Neural cell (in vitro differentiated cells): ENCODE data around the gene HMCN2. TPM values are rescaled to one million over a fixed set of nuclear protein-coding genes. Genes with fewer than 3 reads are reported as not detected.

Experiments
- H2AFZ ChIP-seq: fragments of 200-600, 300-800 bp; sonication (generic), shearing (Covaris generic); 2 replicates; pipeline ENCODE4 v1.6.0; 2014; ENCODE audit warnings: low read depth, mild to moderate bottlenecking, antibody characterized with exemption, low read length, moderate library complexity
- H3F3A ChIP-seq: fragments of 200-600 bp; shearing (Covaris generic); 2 replicates; pipeline ENCODE4 v1.6.1; 2016; ENCODE audit warnings: mild to moderate bottlenecking, moderate library complexity, mixed read lengths, antibody characterized with exemption, low read length; ENCODE audit not compliant: insufficient read depth, poor library complexity, severe bottlenecking
- H3K27ac ChIP-seq: fragments of 200-600, 300-800 bp; sonication (generic), shearing (Covaris generic); 2 replicates; pipeline ENCODE4 v1.5.1; 2014; ENCODE audit warnings: mild to moderate bottlenecking, low read length, moderate library complexity
- H3K27me3 ChIP-seq: fragments of 300-800, 200-600 bp; sonication (generic), shearing (Covaris generic); 2 replicates; pipeline ENCODE4 v1.6.0; 2014; ENCODE audit warnings: mild to moderate bottlenecking, low read depth, low read length, moderate library complexity; ENCODE audit not compliant: insufficient read depth
- H3K36me3 ChIP-seq: fragments of 300-800, 200-600 bp; sonication (generic), shearing (Covaris generic); 2 replicates; pipeline ENCODE4 v1.5.1; 2014; ENCODE audit warnings: mild to moderate bottlenecking, antibody characterized with exemption, low read length, moderate library complexity; ENCODE audit not compliant: insufficient read depth
- H3K4me2 ChIP-seq: fragments of 300-800, 200-600 bp; sonication (generic), shearing (Covaris generic); 2 replicates; pipeline ENCODE4 v1.6.0; 2014; ENCODE audit warnings: mild to moderate bottlenecking, low read length
- H3K4me3 ChIP-seq: fragments of 300-800, 200-600 bp; sonication (generic), shearing (Covaris generic); 2 replicates; pipeline ENCODE4 v1.5.1; 2014; ENCODE audit warnings: mild to moderate bottlenecking, low read length, moderate library complexity
- H3K79me2 ChIP-seq: fragments of 200-600 bp; shearing (Covaris generic); replicated peaks from 2 replicates; pipeline ENCODE4 v1.6.0; 2014; ENCODE audit warnings: mild to moderate bottlenecking, low read length, moderate library complexity; ENCODE audit not compliant: insufficient read depth
- H3K9ac ChIP-seq: fragments of 300-800, 200-600 bp; sonication (generic), shearing (Covaris generic); 2 replicates; pipeline ENCODE4 v1.6.1; 2016; ENCODE audit warnings: mild to moderate bottlenecking, low read length, mixed read lengths
- H3K9me2 ChIP-seq: fragments of 200-600 bp; shearing (Covaris generic); 2 replicates; pipeline ENCODE4 v1.6.1; 2016; ENCODE audit warnings: mild to moderate bottlenecking, low read length, mixed read lengths; ENCODE audit not compliant: insufficient read depth
- H3K9me3 ChIP-seq: fragments of 200-600, 300-800 bp; sonication (generic), shearing (Covaris generic); 2 replicates; pipeline ENCODE4 v1.6.1; 2016; ENCODE audit warnings: mild to moderate bottlenecking, mixed run types, low read length, moderate library complexity, mixed read lengths
- H4K20me1 ChIP-seq: fragments of 200-600 bp; shearing (Covaris generic); 2 replicates; pipeline ENCODE4 v1.6.1; 2016; ENCODE audit warnings: mild to moderate bottlenecking, mixed run types; ENCODE audit not compliant: insufficient read depth
- EP300 ChIP-seq: fragments of 450-650 bp; conservative IDR thresholded peaks from 2 replicates; pipeline ENCODE4 v1.6.1; 2014; ENCODE audit warnings: antibody characterized with exemption, mild to moderate bottlenecking, moderate library complexity; ENCODE audit not compliant: poor library complexity, severe bottlenecking
- EZH2 ChIP-seq: fragments of 200-600, 300-800 bp; shearing (Covaris generic), sonication (generic); IDR thresholded peaks from 2 replicates; pipeline ENCODE4 v1.6.1; 2014; ENCODE audit warnings: antibody characterized with exemption, low read length, borderline replicate concordance, mild to moderate bottlenecking; ENCODE audit not compliant: insufficient read depth, poor library complexity, severe bottlenecking
- MXI1 ChIP-seq: fragments of 450-650 bp; conservative IDR thresholded peaks from 2 replicates; pipeline ENCODE4 v1.6.1; 2014; ENCODE audit warnings: antibody characterized with exemption, mild to moderate bottlenecking; ENCODE audit not compliant: poor library complexity, severe bottlenecking
- POLR2AphosphoS5 ChIP-seq: IDR thresholded peaks from 2 replicates; pipeline ENCODE4 v1.6.1; 2012
- RAD21 ChIP-seq: fragments of 450-650 bp; conservative IDR thresholded peaks from 2 replicates; pipeline ENCODE4 v1.6.1; 2014; ENCODE audit warnings: antibody characterized with exemption, mild to moderate bottlenecking, moderate library complexity
- SMC3 ChIP-seq: fragments of 450-650 bp; conservative IDR thresholded peaks from 2 replicates; pipeline ENCODE4 v1.6.1; 2014; ENCODE audit warnings: antibody characterized with exemption, mild to moderate bottlenecking, moderate library complexity; ENCODE audit not compliant: poor library complexity
- TAF1 ChIP-seq: IDR thresholded peaks from 2 replicates; pipeline ENCODE4 v1.6.1; 2012; ENCODE audit warnings: low read depth
- polyA plus RNA-seq: library from polyadenylated mRNA; depleted of rRNA; stranded (reverse); fragments of >200 nt; gene quantifications from 2 replicates; pipeline ENCODE4 v1.2.3, GENCODE V29; 2014
- TF ChIP-seq, protein P1 (sequence below): fragments of 450-650 bp; IDR thresholded peaks from 2 replicates; pipeline ENCODE4 v1.5.1; 2014; ENCODE audit warnings: antibody characterized with exemption, mild to moderate bottlenecking, moderate library complexity; ENCODE audit not compliant: poor library complexity, severe bottlenecking
- TF ChIP-seq, protein P2 (sequence below): IDR thresholded peaks from 2 replicates; pipeline ENCODE4 v1.6.1; 2012; ENCODE audit warnings: borderline replicate concordance

The HMCN2 gene
- polyA plus RNA-seq, 1 donor from 2014 or later = 1.7 TPM

DNA sequence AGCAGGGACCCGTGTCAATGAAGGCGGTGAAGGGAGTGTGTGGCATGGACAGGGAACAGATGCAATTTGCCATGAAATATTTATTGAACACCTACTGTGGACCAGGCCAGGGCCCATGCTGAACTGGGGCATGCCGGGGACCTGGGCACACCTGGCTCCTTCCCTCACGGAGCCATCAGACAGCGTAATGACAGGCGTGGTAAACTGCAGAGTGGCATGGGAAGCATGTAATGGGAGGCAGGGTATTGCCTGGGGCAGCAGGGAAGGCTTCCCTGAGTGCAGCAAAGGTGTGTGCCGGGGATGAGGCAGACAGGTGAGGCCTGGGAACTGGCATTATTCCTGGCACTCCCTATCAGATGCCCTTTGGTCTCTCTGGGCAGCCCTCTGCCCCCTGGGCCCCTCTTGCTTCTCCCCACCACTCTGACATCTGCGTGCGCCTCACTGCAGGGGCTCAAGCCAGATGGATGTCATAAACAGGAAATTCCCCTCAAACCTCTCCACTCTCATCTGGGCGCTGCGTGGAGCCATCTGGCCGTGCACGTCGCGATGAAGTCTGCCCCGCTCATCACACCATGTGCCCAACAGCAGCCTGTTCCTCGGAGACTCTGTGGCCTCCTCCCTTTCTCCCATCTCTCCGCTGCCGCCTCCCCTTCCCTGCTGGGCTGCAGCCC, 67.6 kb downstream of the HMCN2 start:
- no peak for TF ChIP-seq MXI1
- TF ChIP-seq EP300 = no peak
- no peak for TF ChIP-seq RAD21
- TF ChIP-seq EZH2 = no peak
- TF ChIP-seq, protein P1, sequence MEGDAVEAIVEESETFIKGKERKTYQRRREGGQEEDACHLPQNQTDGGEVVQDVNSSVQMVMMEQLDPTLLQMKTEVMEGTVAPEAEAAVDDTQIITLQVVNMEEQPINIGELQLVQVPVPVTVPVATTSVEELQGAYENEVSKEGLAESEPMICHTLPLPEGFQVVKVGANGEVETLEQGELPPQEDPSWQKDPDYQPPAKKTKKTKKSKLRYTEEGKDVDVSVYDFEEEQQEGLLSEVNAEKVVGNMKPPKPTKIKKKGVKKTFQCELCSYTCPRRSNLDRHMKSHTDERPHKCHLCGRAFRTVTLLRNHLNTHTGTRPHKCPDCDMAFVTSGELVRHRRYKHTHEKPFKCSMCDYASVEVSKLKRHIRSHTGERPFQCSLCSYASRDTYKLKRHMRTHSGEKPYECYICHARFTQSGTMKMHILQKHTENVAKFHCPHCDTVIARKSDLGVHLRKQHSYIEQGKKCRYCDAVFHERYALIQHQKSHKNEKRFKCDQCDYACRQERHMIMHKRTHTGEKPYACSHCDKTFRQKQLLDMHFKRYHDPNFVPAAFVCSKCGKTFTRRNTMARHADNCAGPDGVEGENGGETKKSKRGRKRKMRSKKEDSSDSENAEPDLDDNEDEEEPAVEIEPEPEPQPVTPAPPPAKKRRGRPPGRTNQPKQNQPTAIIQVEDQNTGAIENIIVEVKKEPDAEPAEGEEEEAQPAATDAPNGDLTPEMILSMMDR = no peak
- TF ChIP-seq, protein P2, sequence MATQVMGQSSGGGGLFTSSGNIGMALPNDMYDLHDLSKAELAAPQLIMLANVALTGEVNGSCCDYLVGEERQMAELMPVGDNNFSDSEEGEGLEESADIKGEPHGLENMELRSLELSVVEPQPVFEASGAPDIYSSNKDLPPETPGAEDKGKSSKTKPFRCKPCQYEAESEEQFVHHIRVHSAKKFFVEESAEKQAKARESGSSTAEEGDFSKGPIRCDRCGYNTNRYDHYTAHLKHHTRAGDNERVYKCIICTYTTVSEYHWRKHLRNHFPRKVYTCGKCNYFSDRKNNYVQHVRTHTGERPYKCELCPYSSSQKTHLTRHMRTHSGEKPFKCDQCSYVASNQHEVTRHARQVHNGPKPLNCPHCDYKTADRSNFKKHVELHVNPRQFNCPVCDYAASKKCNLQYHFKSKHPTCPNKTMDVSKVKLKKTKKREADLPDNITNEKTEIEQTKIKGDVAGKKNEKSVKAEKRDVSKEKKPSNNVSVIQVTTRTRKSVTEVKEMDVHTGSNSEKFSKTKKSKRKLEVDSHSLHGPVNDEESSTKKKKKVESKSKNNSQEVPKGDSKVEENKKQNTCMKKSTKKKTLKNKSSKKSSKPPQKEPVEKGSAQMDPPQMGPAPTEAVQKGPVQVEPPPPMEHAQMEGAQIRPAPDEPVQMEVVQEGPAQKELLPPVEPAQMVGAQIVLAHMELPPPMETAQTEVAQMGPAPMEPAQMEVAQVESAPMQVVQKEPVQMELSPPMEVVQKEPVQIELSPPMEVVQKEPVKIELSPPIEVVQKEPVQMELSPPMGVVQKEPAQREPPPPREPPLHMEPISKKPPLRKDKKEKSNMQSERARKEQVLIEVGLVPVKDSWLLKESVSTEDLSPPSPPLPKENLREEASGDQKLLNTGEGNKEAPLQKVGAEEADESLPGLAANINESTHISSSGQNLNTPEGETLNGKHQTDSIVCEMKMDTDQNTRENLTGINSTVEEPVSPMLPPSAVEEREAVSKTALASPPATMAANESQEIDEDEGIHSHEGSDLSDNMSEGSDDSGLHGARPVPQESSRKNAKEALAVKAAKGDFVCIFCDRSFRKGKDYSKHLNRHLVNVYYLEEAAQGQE = no peak
- no peak for TF ChIP-seq TAF1
- no peak for TF ChIP-seq POLR2AphosphoS5
- TF ChIP-seq SMC3 = no peak
- Histone ChIP-seq H3K79me2 (no peaks in the 10 kb centered on the region), H3K9ac (no peak overlapping the region), H3K36me3 (no peaks in the 10 kb centered on the region), H3K27ac (no peak overlapping the region), H3K9me3 (no peaks in the 10 kb centered on the region), H3K4me2 (no peak overlapping the region), H3F3A (no peaks in the 10 kb centered on the region), H2AFZ (no peak overlapping the region), H3K27me3 (no peaks in the 10 kb centered on the region), H3K4me3 (no peak overlapping the region), H3K9me2 (no peaks in the 10 kb centered on the region), H4K20me1 (no peaks in the 10 kb centered on the region)

DNA sequence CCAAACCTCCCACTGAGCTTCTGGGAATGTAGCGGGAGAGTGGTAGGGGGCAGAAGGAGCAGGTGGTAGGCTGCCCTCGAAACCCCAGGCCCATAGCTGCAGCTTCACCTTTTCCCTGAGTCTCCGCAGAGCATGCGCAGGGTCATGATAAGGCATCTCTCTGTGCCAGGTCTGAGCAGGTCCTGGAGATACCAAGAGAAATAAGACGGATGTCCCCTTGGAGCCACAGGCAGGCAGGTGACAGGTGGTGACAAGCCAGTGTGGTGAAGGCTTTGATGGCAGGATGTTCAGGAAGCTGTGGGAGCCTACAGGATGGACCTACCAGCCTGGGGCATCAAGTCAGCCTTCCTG, 68.1 kb downstream of the HMCN2 start:
- Histone ChIP-seq H3F3A (no peaks in the 10 kb centered on the region), H3K4me2 (no peak overlapping the region), H3K27ac (no peak overlapping the region), H3K4me3 (no peak overlapping the region), H4K20me1 (no peaks in the 10 kb centered on the region), H3K9me3 (no peaks in the 10 kb centered on the region), H3K9me2 (no peaks in the 10 kb centered on the region), H3K27me3 (no peaks in the 10 kb centered on the region), H3K9ac (no peak overlapping the region), H3K79me2 (no peaks in the 10 kb centered on the region), H3K36me3 (no peaks in the 10 kb centered on the region), H2AFZ (no peak overlapping the region)
- TF ChIP-seq TAF1 = no peak
- no peak for TF ChIP-seq EP300
- TF ChIP-seq SMC3 = no peak
- TF ChIP-seq POLR2AphosphoS5 = no peak
- TF ChIP-seq, protein P2 = no peak
- TF ChIP-seq MXI1 = no peak
- TF ChIP-seq EZH2 = no peak
